HPDE6-E6E7 (cell line): Measurements from ENCODE around the gene DCTN3.

Experiments
- DNase-seq: peaks from one replicate; pipeline ENCODE4 v3.0.0; 2011; ENCODE audit warnings: missing footprints; ENCODE audit errors: extremely low spot score

Gene DCTN3

GRCh38 chr9:34623374-34624235 is 3.3 kb upstream of the DCTN3 start:
- no peak for DNase-seq

- no peak for DNase-seq
Observed at GRCh38 chr9:34615132-34615531, 5.2 kb downstream of the DCTN3 start.

- DNase-seq, result peak; percentile 83
Observed at GRCh38 chr9:34612788-34613390, 7.4 kb downstream of the DCTN3 start.

DNA sequence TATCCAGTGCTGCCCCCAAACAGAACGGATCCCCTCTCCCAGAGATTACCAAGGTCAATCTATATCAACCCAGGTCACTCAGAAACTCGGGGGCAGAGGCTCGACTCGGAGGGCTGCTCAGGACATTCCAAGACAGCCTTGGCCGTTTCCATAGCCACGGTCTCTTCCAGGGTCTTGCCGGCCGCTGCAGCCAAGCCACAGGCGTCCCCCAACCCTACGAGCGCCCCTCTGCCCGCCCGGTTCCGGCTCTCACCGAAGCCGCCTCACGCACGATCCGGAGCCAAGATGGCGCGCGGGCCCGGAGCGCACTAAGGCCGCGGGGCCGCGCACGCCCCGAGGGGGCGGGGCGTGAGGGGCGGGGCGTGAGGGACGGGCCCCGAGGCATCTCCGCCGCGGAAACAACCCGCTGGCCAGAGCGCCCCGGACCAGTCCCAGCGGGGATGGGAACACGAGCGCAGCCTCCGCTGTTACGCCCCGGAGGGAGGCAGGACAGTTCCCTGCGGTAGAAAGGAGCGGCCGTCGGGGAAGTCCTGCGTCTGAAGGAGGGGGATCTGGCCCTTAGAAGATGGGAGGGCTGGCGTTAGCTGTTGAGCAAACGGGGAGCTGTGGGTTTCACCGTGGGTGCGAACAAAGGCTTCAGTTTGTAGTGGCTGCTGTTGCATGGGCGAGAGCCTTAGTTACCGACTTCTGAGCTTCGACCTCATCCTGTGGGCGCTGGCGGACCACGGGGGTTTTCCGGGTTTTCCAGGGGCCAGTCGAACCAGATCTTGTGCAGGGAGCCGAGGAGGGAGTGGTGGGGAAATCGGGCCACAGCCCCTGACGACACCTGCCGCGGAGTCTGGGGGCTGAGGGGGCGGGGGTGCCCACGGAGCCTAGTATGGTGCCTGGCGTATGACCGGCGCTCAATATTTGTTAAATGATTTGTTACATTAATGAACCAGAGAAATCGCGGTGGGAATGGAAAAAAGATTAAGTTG is 8.2 kb downstream of the DCTN3 start, which contains the start of gene RPP25L:
Gene RPP25L (minus strand): TSS at position 287 of the 977 bp plus-strand sequence. CDS start 801 bp downstream, outside the sequence.
- peak; percentile 81 for DNase-seq

GRCh38 chr9:34611251-34611810 is 9.0 kb downstream of the DCTN3 start:
- DNase-seq, result no peak

DNA sequence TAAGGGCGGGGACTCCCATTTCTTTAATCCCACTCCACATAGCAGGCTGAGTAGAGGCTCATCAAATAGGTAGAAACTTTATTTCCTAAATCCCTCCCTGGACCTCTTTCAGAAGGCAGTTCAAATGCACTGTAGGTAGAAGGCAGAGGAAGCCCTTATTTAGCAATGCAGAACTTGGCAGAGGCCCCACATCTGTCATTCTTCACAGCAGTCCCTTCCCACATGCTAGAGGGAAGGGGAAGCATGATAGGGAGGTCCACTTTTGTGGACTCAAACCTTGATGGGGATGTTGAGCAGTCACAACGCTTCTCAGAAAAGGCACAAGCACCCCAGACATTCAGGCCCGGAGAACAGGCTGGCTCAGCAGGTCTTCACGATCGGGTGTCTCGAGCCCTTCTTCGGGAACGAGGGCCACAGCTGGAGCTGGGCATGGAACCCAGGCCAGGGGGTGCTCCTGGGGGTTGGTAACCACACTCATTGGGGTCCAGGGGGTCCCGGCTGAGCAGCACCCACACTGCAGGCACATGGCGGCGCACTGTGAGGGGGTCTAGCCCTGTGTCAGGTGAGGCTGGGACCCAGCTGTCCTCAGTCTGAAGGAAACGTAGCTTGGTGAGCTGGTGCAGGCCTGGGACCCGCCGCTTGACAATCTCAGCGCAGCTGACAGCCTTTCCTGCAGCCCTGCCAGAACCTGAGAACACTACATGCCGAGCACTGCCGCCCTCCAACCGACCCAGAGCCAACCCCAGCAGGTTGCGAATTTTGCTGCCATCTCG is 9.7 kb downstream of the DCTN3 start:
- DNase-seq, result no peak

DNA sequence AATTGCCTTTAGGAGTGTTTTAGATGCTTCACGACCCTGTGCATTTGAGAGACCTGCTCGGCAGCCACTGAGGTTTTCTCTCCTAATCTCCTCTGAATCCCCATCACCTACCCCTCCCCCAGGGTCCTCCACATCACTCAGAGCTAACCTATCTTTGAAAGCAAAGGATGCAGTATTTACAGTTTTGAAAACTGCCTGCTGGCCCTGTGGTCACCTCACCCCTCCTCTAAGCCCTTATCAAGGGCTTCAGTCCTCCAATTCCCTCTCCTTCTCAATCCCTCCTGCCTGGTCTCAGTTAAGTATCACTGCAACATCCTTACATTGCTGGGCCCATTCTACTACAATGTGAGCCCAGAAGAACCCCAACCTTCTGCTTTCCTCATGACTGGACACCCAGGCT is 13.0 kb downstream of the DCTN3 start:
- DNase-seq, result no peak

GRCh38 chr9:34606905-34607304 is 13.4 kb downstream of the DCTN3 start:
- DNase-seq, result no peak

GRCh38 chr9:34606190-34606589 is 14.1 kb downstream of the DCTN3 start:
- no peak for DNase-seq

- peak; percentile 76 for DNase-seq
Observed at GRCh38 chr9:34603610-34604231, 16.6 kb downstream of the DCTN3 start.

DNA sequence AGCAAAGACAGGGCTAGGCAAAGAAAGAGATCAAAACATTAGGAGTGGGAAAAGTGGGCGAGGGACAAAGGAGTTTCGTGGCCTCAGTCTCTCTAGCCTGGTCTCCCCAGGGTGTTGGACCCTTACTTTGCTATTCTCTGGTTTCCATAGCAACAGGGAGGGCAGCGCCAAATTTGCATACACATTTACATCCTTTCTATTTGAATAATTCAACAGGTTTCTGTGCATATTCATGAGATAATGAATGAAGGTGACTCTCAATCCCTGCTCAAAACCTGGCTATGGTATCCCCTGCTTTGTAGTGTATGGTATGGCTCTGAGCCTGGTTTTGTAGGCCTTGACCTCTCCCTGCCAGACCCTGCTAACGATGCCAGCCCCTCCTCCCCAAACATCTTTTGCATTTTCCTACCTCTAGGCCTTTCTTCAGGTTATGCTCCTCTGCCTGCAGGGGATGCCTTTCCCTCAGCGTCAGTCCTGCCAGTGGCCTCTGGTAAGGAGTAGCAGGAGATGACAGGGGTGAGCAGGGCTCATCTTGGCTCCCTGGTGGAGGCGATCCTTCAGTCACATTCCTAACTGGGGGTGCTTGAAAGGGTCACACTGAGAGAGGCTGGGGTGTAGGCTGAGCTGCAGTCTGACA is 18.2 kb downstream of the DCTN3 start:
- no peak for DNase-seq

DNA sequence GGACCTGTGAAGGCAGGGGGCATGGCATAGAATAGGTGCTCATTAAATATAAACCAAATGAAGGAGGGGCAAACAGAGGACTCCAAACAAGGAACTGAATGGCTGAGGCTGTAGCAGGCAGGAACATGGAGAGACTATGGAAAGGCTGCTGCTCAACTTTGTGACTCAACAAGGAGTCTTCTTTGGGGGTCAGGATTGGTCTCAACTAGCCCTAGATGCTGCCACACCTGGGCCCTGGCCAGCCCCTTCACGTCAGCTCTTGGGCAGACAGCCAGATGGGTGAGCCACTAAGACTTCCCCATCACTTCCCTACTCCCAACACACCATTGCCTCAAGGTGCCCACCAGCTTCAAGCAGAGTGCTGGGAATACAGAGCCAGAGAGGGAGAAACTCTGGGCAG is 19.4 kb downstream of the DCTN3 start:
- peak; percentile 74 for DNase-seq

- no peak for DNase-seq
Observed at GRCh38 chr9:34599546-34599945, 20.7 kb downstream of the DCTN3 start.

- DNase-seq, result no peak
Observed at GRCh38 chr9:34594177-34594576, 26.1 kb downstream of the DCTN3 start.

DNA sequence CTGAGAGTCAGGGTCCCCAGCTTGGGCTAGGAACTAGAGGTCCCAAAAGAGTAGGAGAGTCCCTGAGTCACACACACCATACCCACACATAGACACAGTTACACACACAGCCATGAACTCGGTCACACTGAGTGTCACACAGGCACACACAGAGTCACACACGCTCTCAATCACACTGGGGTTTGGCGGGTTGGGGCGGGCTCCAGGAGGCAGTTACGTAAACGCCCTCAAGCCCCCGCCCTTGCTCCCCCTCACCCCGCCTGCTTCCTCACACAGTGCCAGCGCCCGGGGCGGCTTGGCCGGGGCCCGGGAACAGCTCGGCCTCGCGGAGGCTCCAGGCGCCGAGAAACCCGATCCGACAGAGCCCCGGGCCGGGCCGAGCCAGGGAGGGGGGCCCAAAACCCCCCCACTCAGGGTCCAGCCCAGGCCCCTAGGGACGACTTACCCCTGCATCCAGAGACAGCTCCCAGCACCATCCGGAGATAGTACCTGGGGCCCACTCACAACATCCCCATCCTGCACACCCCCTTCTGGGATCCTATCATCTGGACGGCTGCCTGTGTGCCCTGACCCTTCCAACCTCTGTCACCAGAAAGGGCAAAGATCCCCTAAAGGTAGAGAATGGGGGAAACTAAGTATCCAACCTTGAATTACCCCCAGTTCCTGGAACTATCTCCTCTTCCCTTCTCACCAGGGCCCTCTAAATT is 27.2 kb downstream of the DCTN3 start:
- DNase-seq, result no peak

GRCh38 chr9:34591917-34592866 is 28.1 kb downstream of the DCTN3 start:
- DNase-seq, result no peak

DNA sequence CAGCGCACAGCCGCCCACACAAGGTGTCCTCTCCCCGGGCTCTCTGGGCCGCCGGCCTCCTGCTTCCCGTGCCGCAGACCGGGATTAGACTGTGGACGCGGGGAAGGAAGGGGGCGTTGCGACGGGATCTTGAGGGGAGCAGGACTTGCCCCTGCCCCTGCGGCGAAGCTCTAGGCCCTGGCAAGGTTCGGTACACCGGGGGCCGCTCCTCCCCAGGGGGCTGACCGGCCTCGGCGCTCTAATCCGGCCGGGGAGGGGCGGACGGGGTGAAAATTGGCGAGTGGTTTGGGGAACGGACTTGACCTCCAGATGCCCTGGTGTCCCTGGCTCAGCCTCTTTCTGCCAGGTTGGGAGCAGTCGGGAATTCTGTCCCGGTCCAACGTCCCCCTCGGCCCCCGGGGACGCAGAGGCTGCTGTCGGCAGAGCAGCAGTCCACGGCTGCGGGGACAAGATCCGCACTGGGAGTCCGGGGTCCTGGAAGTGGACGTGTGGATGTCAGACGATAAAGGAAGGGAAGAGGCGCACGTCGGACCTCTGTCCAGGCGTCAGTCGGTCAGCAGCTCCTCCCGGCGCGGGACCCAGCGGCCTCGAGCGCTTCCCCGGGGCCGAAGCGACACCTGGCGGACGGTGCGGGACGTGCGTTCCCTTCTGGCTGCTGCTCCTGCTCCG is 28.9 kb downstream of the DCTN3 start:
- DNase-seq, result peak; percentile 79
